ENCODE results near the gene COL28A1.

The COL28A1 gene

DNA sequence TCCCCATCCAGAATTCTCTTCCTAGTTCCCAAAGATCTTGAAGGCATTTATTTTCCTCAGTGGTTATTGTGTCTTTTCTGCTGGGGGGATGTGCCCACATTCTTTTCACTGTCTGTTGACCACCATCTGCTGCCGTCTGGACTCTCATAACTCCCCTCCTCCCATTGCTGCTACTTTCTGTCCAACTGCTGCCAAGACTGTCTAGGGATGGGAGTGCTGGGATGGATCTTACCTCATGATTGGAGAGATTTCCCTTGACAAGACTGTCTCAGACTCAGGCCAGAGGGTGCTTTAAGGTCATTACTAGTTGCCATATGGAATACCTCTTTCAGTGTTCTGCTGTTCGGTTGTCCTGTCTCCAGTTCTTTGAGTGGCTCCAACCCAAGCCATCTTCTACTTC is 211.8 kb downstream of the COL28A1 start:
- Histone ChIP-seq H3K9me3 (ENCODE audit: insufficient read depth, low read length) (no peaks in the 10 kb centered on the region), H3K4me3 (ENCODE audit: insufficient read depth, low read length, poor library complexity, severe bottlenecking) (no peak overlapping the region), H3F3A (ENCODE audit: insufficient read depth) (no peaks in the 10 kb centered on the region), H3K9ac (ENCODE audit: low read length) (no peak overlapping the region), H3K36me3 (ENCODE audit: low read length) (no peaks in the 10 kb centered on the region), H4K20me1 (ENCODE audit: low read depth, low read length) (no peaks in the 10 kb centered on the region), H3K27me3 (ENCODE audit: low read length) (no peaks in the 10 kb centered on the region), H3K27ac (ENCODE audit: low read depth, low read length) (no peak overlapping the region), H3K79me2 (ENCODE audit: insufficient read depth, low read length) (no peaks in the 10 kb centered on the region), H3K4me2 (ENCODE audit: low read depth, low read length, poor library complexity, severe bottlenecking) (no peak overlapping the region), H2AFZ (ENCODE audit: low read depth, low read length, severe bottlenecking) (no peak overlapping the region), H3K9me2 (replicated peaks; ENCODE audit: insufficient read depth, low read length) (no peaks in the 10 kb centered on the region)
- no peak for TF ChIP-seq EZH2phosphoT487 (conservative IDR thresholded peaks at IDR 0.05; ENCODE audit: low read length)
- TF ChIP-seq, protein P1, sequence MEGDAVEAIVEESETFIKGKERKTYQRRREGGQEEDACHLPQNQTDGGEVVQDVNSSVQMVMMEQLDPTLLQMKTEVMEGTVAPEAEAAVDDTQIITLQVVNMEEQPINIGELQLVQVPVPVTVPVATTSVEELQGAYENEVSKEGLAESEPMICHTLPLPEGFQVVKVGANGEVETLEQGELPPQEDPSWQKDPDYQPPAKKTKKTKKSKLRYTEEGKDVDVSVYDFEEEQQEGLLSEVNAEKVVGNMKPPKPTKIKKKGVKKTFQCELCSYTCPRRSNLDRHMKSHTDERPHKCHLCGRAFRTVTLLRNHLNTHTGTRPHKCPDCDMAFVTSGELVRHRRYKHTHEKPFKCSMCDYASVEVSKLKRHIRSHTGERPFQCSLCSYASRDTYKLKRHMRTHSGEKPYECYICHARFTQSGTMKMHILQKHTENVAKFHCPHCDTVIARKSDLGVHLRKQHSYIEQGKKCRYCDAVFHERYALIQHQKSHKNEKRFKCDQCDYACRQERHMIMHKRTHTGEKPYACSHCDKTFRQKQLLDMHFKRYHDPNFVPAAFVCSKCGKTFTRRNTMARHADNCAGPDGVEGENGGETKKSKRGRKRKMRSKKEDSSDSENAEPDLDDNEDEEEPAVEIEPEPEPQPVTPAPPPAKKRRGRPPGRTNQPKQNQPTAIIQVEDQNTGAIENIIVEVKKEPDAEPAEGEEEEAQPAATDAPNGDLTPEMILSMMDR (IDR thresholded peaks at IDR 0.05; ENCODE audit: insufficient read depth, low read length, poor library complexity, severe bottlenecking), result no peak

DNA sequence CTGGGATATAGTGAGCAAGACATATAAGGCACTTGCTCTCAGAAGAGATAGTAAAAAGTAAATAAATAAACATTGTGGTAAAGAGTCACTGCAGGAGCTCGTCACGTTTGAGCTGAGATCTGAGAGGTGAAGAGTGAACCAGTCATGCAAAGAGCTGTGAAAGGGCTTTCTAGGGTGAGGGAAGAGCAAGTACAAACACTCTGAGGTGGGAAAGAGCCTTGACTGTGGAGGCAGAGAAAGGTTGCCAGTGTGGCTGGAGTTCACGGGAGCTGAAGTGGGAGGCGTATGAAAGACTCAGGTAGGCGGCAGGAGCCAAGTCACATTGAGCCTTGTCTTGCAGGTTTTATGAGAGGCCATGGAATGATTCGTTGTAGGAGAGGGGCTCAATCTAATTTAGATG is 212.3 kb downstream of the COL28A1 start:
- Histone ChIP-seq H3K9me3 (ENCODE audit: insufficient read depth, low read length) (no peaks in the 10 kb centered on the region), H2AFZ (ENCODE audit: low read depth, low read length, severe bottlenecking) (no peak overlapping the region)
- no peak for TF ChIP-seq EZH2phosphoT487 (conservative IDR thresholded peaks at IDR 0.05; ENCODE audit: low read length)
- TF ChIP-seq, protein P1 (IDR thresholded peaks at IDR 0.05; ENCODE audit: insufficient read depth, low read length, poor library complexity, severe bottlenecking), result no peak

DNA sequence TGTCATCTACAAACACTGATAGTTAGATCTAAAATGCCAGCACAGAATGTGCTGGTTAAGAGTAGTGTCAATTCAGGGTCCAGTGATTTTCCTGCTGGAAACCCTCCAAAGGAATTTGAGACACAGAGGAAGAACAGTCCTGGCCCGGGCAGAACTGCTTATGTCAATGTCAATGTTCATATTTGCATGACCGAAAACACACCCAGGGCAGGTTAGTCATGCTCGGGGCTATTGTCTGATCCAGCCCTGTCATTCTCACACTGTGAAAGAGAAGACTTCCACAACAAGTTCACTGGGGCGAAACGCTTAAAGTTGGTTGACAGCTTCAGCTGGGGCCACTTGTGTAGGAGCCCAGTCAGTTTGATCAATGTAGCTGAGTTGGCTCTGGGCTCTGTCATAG is 214.0 kb downstream of the COL28A1 start:
- H3K79me2 ChIP-seq (ENCODE audit: insufficient read depth, low read length), result no peaks in the 10 kb centered on the region
- no peaks in the 10 kb centered on the region for H3K27me3 ChIP-seq (ENCODE audit: low read length)
- TF ChIP-seq, protein P1 (IDR thresholded peaks at IDR 0.05; ENCODE audit: insufficient read depth, low read length, poor library complexity, severe bottlenecking), result no peak
- no peak for TF ChIP-seq EZH2phosphoT487 (conservative IDR thresholded peaks at IDR 0.05; ENCODE audit: low read length)
- no peak overlapping the region for H3K9ac ChIP-seq (ENCODE audit: low read length)
- H3K9me3 ChIP-seq (ENCODE audit: insufficient read depth, low read length), result no peaks in the 10 kb centered on the region
- H3K9me2 ChIP-seq (replicated peaks; ENCODE audit: insufficient read depth, low read length), result no peaks in the 10 kb centered on the region
- H4K20me1 ChIP-seq (ENCODE audit: low read depth, low read length), result no peaks in the 10 kb centered on the region
- H3K4me3 ChIP-seq (ENCODE audit: insufficient read depth, low read length, poor library complexity, severe bottlenecking), result no peak overlapping the region
- no peaks in the 10 kb centered on the region for H3F3A ChIP-seq (ENCODE audit: insufficient read depth)
- no peak overlapping the region for H3K27ac ChIP-seq (ENCODE audit: low read depth, low read length)
- H3K36me3 ChIP-seq (ENCODE audit: low read length), result no peaks in the 10 kb centered on the region
- H3K4me2 ChIP-seq (ENCODE audit: low read depth, low read length, poor library complexity, severe bottlenecking), result no peak overlapping the region
- H2AFZ ChIP-seq (ENCODE audit: low read depth, low read length, severe bottlenecking), result no peak overlapping the region

More for the DNA sequence above, 212.3 kb downstream of the COL28A1 start:
- H3K4me2 ChIP-seq (ENCODE audit: low read depth, low read length, poor library complexity, severe bottlenecking), result no peak overlapping the region
- no peak overlapping the region for H3K4me3 ChIP-seq (ENCODE audit: insufficient read depth, low read length, poor library complexity, severe bottlenecking)
- no peaks in the 10 kb centered on the region for H3K9me2 ChIP-seq (replicated peaks; ENCODE audit: insufficient read depth, low read length)
- H3K79me2 ChIP-seq (ENCODE audit: insufficient read depth, low read length), result no peaks in the 10 kb centered on the region
- no peak overlapping the region for H3K27ac ChIP-seq (ENCODE audit: low read depth, low read length)
- H3F3A ChIP-seq (ENCODE audit: insufficient read depth), result no peaks in the 10 kb centered on the region
- H4K20me1 ChIP-seq (ENCODE audit: low read depth, low read length), result no peaks in the 10 kb centered on the region
- H3K36me3 ChIP-seq (ENCODE audit: low read length), result no peaks in the 10 kb centered on the region
- H3K27me3 ChIP-seq (ENCODE audit: low read length), result no peaks in the 10 kb centered on the region
- no peak overlapping the region for H3K9ac ChIP-seq (ENCODE audit: low read length)

Data from SU-DHL-6 (cell line).